Retinal pigment epithelial cell (primary cell): ENCODE measurements around the gene CLIC3.

Source experiments
- DNase-seq: peaks from one replicate; pipeline ENCODE4 v3.0.0-alpha.2; 2010; ENCODE audit warnings: low read depth
- H3K4me3 ChIP-seq: 2 replicates; pipeline ENCODE4 v1.5.1; 2011; ENCODE audit warnings: mild to moderate bottlenecking, low read length, control low read depth, moderate library complexity
- CTCF ChIP-seq: conservative IDR thresholded peaks from 2 replicates; pipeline ENCODE4 v1.5.1; 2011; ENCODE audit warnings: low read depth, low read length, control low read depth, inconsistent platforms

CLIC3 gene

GRCh38 chr9:136958473-136958872, 37.9 kb downstream of the CLIC3 start:
- no peak for DNase-seq

GRCh38 chr9:136957901-136958300, 38.5 kb downstream of the CLIC3 start:
- TF ChIP-seq CTCF: no peak
- DNase-seq: no peak
- no peak overlapping the region for H3K4me3 ChIP-seq

More at GRCh38 chr9:136958473-136958872, 37.9 kb downstream of the CLIC3 start:
- no peak overlapping the region for H3K4me3 ChIP-seq
- TF ChIP-seq CTCF: no peak

DNA sequence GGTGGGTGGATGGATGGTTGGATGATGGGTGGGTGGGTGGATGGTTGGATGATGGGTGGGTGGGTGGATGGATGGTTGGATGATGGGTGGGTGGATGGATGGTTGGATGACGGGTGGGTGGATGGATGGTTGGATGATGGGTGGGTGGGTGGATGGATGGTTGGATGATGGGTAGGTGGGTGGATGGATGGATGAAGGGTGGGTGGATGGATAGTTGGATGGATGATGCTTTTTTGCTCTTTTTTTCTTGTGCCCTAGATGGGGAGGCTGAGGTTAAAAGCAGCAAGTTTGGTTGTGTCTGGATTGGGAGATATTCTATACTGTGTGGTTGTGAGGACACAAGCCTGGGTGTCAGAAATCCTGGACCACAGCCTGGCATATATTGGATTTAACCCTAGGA, 38.9 kb downstream of the CLIC3 start:
- DNase-seq: no peak
- no peak for TF ChIP-seq CTCF
- no peak overlapping the region for H3K4me3 ChIP-seq

DNA sequence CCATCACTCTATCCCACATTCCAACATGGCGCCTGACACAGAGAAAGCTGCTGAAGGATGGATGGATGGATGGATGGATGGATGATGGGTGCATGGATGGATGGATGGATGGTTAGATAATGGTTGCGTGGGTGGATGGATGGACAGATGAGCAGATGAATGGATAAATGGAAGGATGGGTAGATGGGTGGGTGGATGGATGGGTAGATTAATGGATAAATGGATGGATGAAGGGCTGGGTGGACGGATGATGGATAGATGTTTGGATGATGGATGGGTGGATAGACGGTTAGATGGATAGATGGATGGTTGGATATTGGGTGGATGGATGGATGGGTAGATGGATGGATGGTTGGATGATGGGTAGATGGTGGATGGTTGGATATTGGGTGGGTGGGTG, 39.8 kb downstream of the CLIC3 start:
- TF ChIP-seq CTCF: no peak
- DNase-seq: no peak
- H3K4me3 ChIP-seq: no peak overlapping the region

GRCh38 chr9:136955943-136956335, 40.4 kb downstream of the CLIC3 start:
- TF ChIP-seq CTCF: no peak
- DNase-seq: no peak
- H3K4me3 ChIP-seq: no peak overlapping the region

- no peak for TF ChIP-seq CTCF
- no peak overlapping the region for H3K4me3 ChIP-seq
- DNase-seq: no peak
Observed at GRCh38 chr9:136955202-136955942, 41.0 kb downstream of the CLIC3 start.
